HG03432 (cell line): ENCODE results near the gene PFKFB2.
"Not testable (repeated sequence)": the region's sequence is repeated elsewhere in the genome, so short reads cannot be mapped to it uniquely, and the experiment has no call there.

Experiments used
- ATAC-seq: cut with Tn5 transposase; IDR thresholded peaks from one replicate; pipeline ENCODE4 v1.9.1; 2021; ENCODE audit warnings: mild to moderate bottlenecking, moderate library complexity; ENCODE audit not compliant: unreplicated experiment

PFKFB2 gene

GRCh38 chr1:207036865-207037264 lies 16.2 kb upstream of the PFKFB2 start:
- no peak for ATAC-seq

- no peak for ATAC-seq
Measured at GRCh38 chr1:207039380-207040180, 13.5 kb upstream of the PFKFB2 start.

- ATAC-seq = no peak
Measured at GRCh38 chr1:207040181-207040533, 12.9 kb upstream of the PFKFB2 start.

GRCh38 chr1:207041397-207041796 lies 11.7 kb upstream of the PFKFB2 start:
- not testable (repeated sequence) for ATAC-seq

GRCh38 chr1:207045453-207045852 lies 7.6 kb upstream of the PFKFB2 start:
- ATAC-seq = no peak

- ATAC-seq = no peak
Measured at GRCh38 chr1:207047505-207047904, 5.6 kb upstream of the PFKFB2 start.

GRCh38 chr1:207048041-207048440 lies 5.0 kb upstream of the PFKFB2 start:
- ATAC-seq = no peak

- no peak for ATAC-seq
Measured at GRCh38 chr1:207049054-207049453, 4.0 kb upstream of the PFKFB2 start.

- ATAC-seq = no peak
Measured at GRCh38 chr1:207049514-207049913, 3.6 kb upstream of the PFKFB2 start.

GRCh38 chr1:207049974-207050391 lies 3.1 kb upstream of the PFKFB2 start:
- ATAC-seq = no peak

GRCh38 chr1:207050480-207051190 lies 2.4 kb upstream of the PFKFB2 start:
- ATAC-seq = peak; percentile 58

- ATAC-seq = no peak
Measured at GRCh38 chr1:207051191-207051943, 1.7 kb upstream of the PFKFB2 start, which contains the start of gene YOD1. TSS of gene YOD1 (minus strand) at chr1:207051208. CDS start at chr1:207051030, 178 bp downstream.

GRCh38 chr1:207054491-207054890 lies 1.4 kb downstream of the PFKFB2 start:
- no peak for ATAC-seq

GRCh38 chr1:207055386-207056001 lies 2.4 kb downstream of the PFKFB2 start:
- ATAC-seq = no peak

GRCh38 chr1:207056673-207057072 lies 3.6 kb downstream of the PFKFB2 start:
- no peak for ATAC-seq

GRCh38 chr1:207058252-207058651 lies 5.2 kb downstream of the PFKFB2 start:
- ATAC-seq = no peak

- no peak for ATAC-seq
Measured at GRCh38 chr1:207058878-207059867, 6.1 kb downstream of the PFKFB2 start.

- no peak for ATAC-seq
Measured at GRCh38 chr1:207059881-207060280, 6.8 kb downstream of the PFKFB2 start.

- no peak for ATAC-seq
Measured at GRCh38 chr1:207060596-207060995, 7.5 kb downstream of the PFKFB2 start.

- ATAC-seq = no peak
Measured at GRCh38 chr1:207062058-207062457, 9.0 kb downstream of the PFKFB2 start.
